AG09309 (cell line): ENCODE results near the gene STX1A.

ENCODE experiments used
- DNase-seq: peaks from one replicate; pipeline ENCODE4 v3.0.0-alpha.2; 2010; ENCODE audit warnings: low read depth
- H3K4me3 ChIP-seq: 2 replicates; pipeline ENCODE4 v1.5.1; 2011; ENCODE audit warnings: mild to moderate bottlenecking, low read depth, low read length, moderate library complexity; ENCODE audit not compliant: control insufficient read depth
- CTCF ChIP-seq: IDR thresholded peaks from 2 replicates; pipeline ENCODE4 v1.5.1; 2011; ENCODE audit warnings: mild to moderate bottlenecking, low read depth, low read length, inconsistent platforms; ENCODE audit not compliant: insufficient read depth, control insufficient read depth; ENCODE audit errors: missing control alignments

STX1A gene

GRCh38 chr7:73652541-73652949 is 66.9 kb downstream of the STX1A start:
- DNase-seq: no peak

GRCh38 chr7:73650524-73650923 is 68.9 kb downstream of the STX1A start:
- no peak for TF ChIP-seq CTCF
- no peak overlapping the region for H3K4me3 ChIP-seq
- DNase-seq: no peak

More at GRCh38 chr7:73652541-73652949, 66.9 kb downstream of the STX1A start:
- H3K4me3 ChIP-seq: no peak overlapping the region
- no peak for TF ChIP-seq CTCF

- H3K4me3 ChIP-seq: no peak overlapping the region
- TF ChIP-seq CTCF: no peak
- DNase-seq: no peak
Observed at GRCh38 chr7:73649576-73649975, 69.9 kb downstream of the STX1A start.
